GM12878 (cell line): ENCODE data around the gene KRT12.

Source experiments
- CTCF ChIP-seq, 3 experiments: IDR thresholded peaks in 2 of 3; conservative IDR thresholded peaks in 1 of 3; 2 replicates each; pipeline ENCODE4 v1.5.1; 2011; ENCODE audit warnings: low read depth in 3 of 3, low read length in 3 of 3, mild to moderate bottlenecking in 3 of 3, control low read depth in 2 of 3, moderate library complexity in 2 of 3, inconsistent platforms in 1 of 3, mixed read lengths in 1 of 3; ENCODE audit not compliant: control insufficient read depth in 2 of 3, insufficient read depth in 1 of 3; ENCODE audit errors: extremely low read depth in 1 of 3
- CUX1 ChIP-seq: IDR thresholded peaks from 2 replicates; pipeline ENCODE4 v1.6.1; 2012; ENCODE audit warnings: improper control_type of control experiment, low read depth, low read length; ENCODE audit not compliant: insufficient replicate concordance
- ESRRA ChIP-seq: IDR thresholded peaks from 2 replicates; pipeline ENCODE4 v1.6.1; 2012; ENCODE audit warnings: mild to moderate bottlenecking, low read length, improper control_type of control experiment
- EZH2 ChIP-seq: IDR thresholded peaks from 2 replicates; pipeline ENCODE4 v1.6.1; 2012; ENCODE audit warnings: low read depth, mild to moderate bottlenecking, control low read depth, inconsistent platforms, low read length, borderline replicate concordance; ENCODE audit not compliant: control insufficient read depth
- NFIC ChIP-seq: IDR thresholded peaks from 2 replicates; pipeline ENCODE4 v1.6.1; 2012; ENCODE audit warnings: low read depth, mild to moderate bottlenecking, inconsistent platforms, low read length, moderate library complexity
- NRF1 ChIP-seq: conservative IDR thresholded peaks from 2 replicates; pipeline ENCODE4 v1.6.1; 2011; ENCODE audit warnings: mild to moderate bottlenecking, low read depth, low read length, improper control_type of control experiment
- POU2F2 ChIP-seq: IDR thresholded peaks from 3 replicates; pipeline ENCODE4 v1.6.1; 2011; ENCODE audit warnings: low read depth, mild to moderate bottlenecking, low read length, borderline replicate concordance
- RAD21 ChIP-seq: IDR thresholded peaks from 2 replicates; pipeline ENCODE4 v1.6.1; 2011; ENCODE audit warnings: mild to moderate bottlenecking, low read depth, low read length, moderate library complexity; ENCODE audit not compliant: insufficient read depth
- RELB ChIP-seq: fragments of 450-650 bp; IDR thresholded peaks from 2 replicates; pipeline ENCODE4 v1.6.1; 2017; ENCODE audit warnings: low read depth, mild to moderate bottlenecking, moderate library complexity
- TBL1XR1 ChIP-seq: IDR thresholded peaks from 2 replicates; pipeline ENCODE4 v1.6.1; 2012; ENCODE audit warnings: low read depth, low read length, improper control_type of control experiment
- ZBED1 ChIP-seq: IDR thresholded peaks from 2 replicates; pipeline ENCODE4 v1.6.1; 2016; ENCODE audit warnings: borderline replicate concordance

GRCh38 chr17:40870136-40870535 is 3.1 kb upstream of the KRT12 start:
- TF ChIP-seq NFIC = no peak
- TF ChIP-seq NRF1 = no peak
- no peak for TF ChIP-seq CTCF (IDR thresholded peaks at IDR 0.05 in 2 of 3, conservative IDR thresholded peaks at IDR 0.05 in 1 of 3; ENCODE audit: control insufficient read depth in 2 of 3, extremely low read depth in 1 of 3, insufficient read depth in 1 of 3, low read depth in 3 of 3, low read length in 3 of 3)
- TF ChIP-seq TBL1XR1 = no peak
- TF ChIP-seq ESRRA = no peak
- TF ChIP-seq CUX1 = no peak
- no peak for TF ChIP-seq RELB
- TF ChIP-seq ZBED1 = no peak
- no peak for TF ChIP-seq EZH2
- TF ChIP-seq RAD21 = no peak
- TF ChIP-seq POU2F2 = no peak
